Inflammatory macrophage (primary cell): ENCODE results near the gene SNUPN.

ENCODE experiments used
- DNase-seq, 2 donors: peaks; one replicate each; pipeline ENCODE4 v3.0.0-alpha.2; 2020 to 2022
- total RNA-seq, 18 experiments: gene quantifications; one replicate each; lab custom pipeline; 2026; ENCODE audit warnings: mixed read lengths in 6 of 18, inconsistent platforms in 2 of 18; lab: John Stamatoyannopoulos, UW

SNUPN gene
- 5.0 to 19.5 (median 14.8) reads per million in 18 experiments for total RNA-seq

DNA sequence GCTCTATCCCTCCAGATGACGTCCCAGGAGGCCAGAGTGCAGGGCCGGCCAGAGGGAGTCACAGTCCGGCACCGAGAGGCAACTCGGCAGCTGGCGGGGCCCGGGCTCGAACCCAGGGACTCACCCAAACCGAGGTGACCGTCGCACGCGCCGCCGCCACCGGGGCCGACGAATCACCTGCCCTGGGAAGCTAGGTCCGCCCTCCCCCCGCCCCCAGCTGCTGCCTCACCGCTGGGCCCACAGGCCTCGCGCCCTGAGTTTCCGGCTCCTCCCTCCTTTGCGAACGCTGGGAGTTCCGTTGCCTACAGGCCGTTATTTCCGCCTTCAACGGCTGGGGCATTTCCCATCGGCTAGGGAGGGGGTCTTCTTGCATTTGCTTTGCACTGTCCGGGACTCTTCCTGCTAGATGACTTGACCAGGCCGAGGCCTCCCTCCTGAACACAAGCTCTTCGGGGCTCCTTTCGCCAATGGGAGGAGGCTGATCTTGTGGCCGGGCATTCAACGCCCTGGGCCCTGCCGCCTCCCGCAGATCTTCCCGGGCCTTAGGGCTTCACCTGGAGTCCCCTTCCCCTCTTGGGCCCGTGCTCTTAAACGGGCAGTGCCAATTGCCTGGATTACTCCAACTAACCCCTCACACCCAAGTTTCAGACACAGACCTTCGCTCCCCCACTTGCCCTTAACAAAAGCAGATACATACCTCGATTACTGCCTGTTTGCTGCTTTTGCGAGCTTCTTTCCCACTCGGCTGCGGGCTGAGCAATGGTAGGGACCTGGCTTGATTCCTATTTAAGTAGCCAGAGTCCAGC lies at the start of gene SNUPN:
TSS of gene SNUPN (minus strand) at position 184 of the 806 bp plus-strand sequence. CDS start 4,674 bp downstream, outside the sequence.
- DNase-seq = peak; percentile 93 to 95

GRCh38 chr15:75674366-75674765 lies 48.8 kb upstream of the SNUPN start:
- DNase-seq = no peak

DNA sequence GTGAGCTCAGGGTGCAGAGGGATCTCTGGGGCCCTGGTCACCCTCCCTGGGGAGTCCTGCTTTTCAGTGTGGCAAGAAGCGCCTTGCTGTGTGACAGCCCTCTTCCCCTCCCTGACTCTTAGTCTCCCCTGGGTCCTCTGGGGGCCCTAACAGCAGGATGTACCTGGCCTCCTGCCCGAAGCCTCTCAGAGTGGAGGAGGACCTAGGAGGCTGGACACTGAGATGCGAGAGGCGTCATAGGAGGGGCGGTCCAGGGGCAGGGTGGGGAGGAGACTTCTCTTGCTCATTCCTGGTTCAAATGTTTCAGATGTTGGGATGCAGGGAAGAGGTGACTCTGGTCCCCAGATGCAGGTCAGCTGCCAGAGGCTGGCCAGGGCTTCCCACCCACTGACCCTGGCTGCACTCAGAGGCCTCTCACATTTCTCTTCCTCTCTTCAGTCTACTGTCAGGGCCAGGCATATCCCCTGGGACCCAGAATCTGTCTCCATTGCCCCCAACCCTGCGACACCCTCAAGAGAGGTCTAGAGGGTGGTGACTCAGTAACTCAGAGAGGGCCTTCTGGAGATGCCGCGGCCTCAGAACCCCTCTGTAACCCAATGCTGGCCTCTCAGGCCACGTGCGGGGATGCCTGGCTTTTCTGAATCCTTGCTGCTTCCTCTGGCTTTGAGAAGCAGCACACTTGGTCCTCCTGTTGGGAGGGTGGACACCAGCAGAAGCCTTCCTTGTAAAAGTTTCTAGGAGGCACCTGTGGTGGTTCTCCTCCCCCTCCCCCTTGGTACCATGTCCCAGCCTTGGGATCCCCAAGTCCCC lies 48.1 kb upstream of the SNUPN start:
- DNase-seq = no peak

GRCh38 chr15:75672646-75673425 lies 47.3 kb upstream of the SNUPN start:
- no peak for DNase-seq

GRCh38 chr15:75671730-75672602 lies 46.4 kb upstream of the SNUPN start:
- peak in 1 of 2 donors; percentile 19 for DNase-seq

DNA sequence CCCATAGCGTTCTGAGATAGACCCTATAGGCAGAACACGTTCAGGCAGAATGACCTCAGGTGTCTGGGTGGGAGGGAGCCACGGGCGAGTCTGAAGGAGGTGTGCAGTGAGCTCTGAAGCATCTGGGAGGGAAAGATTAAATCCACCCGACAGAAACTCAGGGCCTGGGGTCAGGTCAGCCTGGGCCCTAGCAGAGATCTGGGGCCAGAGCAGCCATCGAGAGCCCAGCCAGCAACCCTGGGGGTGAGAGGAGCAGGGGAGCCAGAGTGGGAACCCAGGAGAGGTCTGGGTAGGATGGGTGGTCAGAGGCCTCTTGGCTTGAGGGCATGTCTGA lies 44.3 kb upstream of the SNUPN start:
- DNase-seq = no peak

GRCh38 chr15:75669191-75669878 lies 43.8 kb upstream of the SNUPN start:
- DNase-seq = no peak

- DNase-seq = peak; percentile 55 to 68
Measured at GRCh38 chr15:75666823-75667501, 41.4 kb upstream of the SNUPN start.

DNA sequence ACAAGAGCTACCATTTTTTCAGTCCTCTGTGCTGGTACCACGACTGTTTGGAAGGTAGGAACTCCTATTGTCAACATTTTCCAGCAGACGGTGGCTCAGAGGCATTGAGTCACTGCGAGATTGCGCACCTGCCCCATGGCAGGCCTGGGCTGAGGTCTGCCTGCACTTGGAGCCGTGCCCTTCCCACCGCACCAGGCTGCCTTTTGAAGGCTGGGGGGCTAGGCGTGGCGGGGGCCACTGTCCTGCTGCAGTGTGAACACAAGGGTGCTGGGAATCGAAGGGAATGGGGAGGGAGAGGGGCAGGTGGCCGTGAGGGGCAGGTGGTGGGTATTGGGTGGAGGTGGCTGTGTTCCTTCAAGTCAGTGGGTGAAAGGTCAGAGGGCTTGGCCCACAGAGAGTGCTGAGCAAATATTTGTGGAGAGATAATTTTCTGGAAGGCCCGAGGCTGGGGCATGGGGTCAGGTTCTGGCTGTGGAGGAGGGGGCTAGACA lies 38.5 kb upstream of the SNUPN start:
- DNase-seq = no peak

- no peak for DNase-seq
Measured at GRCh38 chr15:75662823-75663519, 37.4 kb upstream of the SNUPN start.

DNA sequence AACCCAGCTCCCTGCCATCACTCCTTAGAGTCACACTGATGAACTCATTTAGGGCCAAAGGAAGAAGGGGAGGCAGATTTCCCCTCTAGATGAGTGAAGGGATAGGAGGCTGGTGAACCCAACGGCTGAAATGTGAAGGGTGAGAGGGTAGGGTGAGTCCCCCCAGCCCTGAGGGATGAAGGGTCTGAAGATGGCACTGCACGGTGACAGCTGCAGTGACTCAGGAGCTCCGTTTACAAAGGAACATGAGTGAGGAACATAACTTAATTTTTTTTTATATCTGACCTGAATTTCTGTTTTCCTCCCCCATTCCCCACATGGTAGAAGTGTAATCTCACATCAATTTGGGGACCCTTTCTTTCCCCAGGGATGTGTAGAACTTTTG lies 36.2 kb upstream of the SNUPN start:
- no peak for DNase-seq

- peak in 1 of 2 donors; percentile 8 for DNase-seq
Measured at GRCh38 chr15:75661100-75661755, 35.7 kb upstream of the SNUPN start.

GRCh38 chr15:75659928-75660645 lies 34.6 kb upstream of the SNUPN start:
- no peak for DNase-seq

DNA sequence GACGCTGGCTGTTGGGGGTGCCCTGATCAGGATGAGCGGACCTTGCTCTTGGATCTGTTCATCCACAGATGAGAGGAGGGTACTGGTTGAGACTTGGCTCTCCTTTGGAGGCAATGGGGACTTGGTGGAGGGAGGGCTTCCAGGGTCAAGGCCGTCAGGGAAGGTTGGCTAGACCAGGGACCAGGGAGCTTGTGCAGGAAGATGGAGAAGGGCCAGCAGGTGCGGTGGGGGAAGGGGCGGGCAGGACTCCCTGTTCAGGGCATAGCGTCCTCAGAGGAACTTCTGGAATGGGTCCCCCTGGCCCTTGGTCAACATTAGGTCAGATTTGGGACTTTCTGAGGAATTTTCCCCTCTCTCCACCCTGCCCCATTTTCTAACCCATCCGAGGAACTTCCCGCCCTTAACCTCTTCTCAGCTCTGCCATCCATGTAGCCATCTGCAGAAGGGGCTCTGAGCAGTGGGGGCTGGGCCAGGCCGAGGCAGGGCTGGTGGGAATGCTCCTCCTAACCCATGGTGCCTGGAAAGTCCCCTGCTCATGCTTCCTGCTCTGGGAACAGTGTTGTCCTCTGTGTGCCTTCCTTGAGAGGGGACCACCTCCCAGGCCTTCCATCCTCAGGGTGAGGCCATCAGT lies 33.7 kb upstream of the SNUPN start:
- DNase-seq = no peak

DNA sequence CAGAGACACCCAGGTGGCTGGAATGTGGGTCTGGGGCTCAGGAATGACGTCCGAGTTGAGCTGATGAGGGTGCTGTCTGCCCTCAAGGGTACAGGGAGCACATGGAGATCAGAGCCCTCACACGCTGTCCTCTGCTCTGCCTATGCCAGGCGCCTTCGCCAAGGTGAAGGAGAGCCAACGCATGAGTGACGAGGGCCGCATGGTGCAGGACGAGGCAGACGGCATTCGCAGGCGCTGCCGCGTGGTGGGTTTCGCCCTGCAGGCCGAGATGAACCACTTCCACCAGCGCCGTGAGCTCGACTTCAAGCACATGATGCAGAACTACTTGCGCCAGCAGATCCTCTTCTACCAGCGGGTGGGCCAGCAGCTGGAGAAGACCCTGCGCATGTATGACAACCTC lies 31.3 kb upstream of the SNUPN start:
- no peak for DNase-seq

GRCh38 chr15:75656331-75656730 lies 30.8 kb upstream of the SNUPN start:
- DNase-seq = no peak

- no peak for DNase-seq
Measured at GRCh38 chr15:75655931-75656330, 30.4 kb upstream of the SNUPN start.
